Endothelial cell of hepatic sinusoid (primary cell): Measurements from ENCODE around the gene GABRR2.

ENCODE experiments used
- in situ Hi-C: cut with HindIII; loops from 2 replicates; pipeline ENCODE4 v1.10.0; 2017; ENCODE audit warnings: low sequenced_read_pairs

Gene GABRR2

DNA sequence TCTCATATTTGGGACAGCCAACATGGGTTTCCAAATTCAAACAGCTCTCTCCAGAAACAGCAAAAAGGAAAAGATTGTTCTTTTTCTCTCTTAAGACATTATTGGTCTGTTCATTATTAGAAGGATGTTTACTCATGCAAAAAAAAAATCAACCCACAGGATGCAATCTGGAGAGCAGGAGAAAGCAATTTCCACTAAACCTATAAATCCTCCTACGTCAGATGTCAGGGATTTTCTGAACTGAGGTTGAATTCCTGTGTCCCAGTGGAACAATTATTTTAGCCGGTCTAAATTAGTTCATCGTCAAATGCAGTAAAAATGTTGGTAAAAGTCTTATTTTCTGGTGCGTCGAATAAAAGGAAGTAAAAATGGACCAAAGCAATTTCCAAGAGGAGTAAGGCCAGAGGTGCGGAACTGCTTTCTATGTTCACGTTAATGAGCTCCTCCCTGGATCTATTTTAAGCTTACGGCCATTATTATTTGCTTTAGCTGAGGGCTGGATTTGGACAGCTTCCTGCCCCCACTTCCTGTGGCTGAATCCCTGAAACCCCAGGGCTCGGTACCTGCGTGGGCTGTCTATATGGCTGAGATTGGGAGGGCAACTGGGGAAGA, 97.7 kb downstream of the GABRR2 start, which contains the start of gene GABRR1:
GABRR1 (minus strand) TSS at position 60 of the 612 bp plus-strand sequence; CDS start at position 24, 36 bp downstream.
- in situ Hi-C loops, result no loop called here

DNA sequence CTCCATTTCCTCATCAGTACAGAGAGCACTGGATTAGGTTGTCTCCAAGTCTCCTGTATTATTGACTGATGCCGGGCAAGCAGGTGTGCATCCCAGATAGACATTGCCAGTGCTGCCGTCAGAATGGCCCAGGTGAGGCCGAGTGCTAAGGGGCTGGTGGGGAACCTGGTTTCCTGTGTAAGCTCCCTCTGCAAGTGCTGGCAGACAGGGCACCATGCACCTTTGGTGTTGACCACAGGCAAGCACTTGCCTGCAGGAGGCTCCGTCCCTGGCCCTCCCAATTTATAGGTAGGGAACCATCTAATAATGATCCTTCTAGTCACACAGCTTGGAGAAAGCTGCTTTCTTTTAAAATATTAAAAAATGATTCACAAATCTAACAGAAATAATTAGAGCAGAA, 98.7 kb downstream of the GABRR2 start:
- in situ Hi-C loops, result no loop called here

DNA sequence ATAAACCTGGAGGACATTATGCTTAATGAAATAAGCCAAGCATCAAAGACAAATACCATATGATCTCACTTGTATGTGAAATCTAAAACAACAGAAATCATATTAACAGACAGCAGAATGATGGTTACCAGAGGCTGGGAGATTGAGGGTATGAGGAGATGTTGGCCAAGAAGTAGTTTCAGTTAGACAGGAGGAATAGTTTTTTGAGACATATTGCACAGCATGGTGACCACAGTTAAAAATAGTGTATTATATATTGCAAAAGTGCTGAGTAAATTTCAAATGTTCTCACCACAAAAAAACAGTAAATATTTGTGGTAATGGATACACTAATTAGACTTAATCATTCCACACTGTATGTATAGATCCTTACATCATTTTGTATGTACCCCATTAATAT, 99.7 kb downstream of the GABRR2 start:
- in situ Hi-C loops, result no loop called here

DNA sequence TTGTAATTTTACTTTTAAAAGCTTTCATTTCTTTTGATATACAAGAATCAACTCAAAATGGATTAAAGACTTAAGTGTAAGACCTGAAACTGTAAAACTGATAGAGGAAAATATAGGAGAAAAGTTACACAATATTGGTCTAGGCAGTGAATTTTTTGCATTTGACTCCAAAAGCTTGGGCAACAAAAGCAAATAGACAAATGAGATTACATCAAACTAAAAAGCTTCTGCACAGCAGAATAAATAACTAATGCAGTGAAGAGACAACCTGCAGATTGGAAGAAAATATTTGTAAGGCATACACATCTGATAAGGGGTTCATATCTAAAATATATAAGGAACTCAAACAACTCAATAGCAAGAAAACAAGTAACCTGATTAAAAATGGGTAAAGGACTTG, 100.9 kb downstream of the GABRR2 start:
- in situ Hi-C loops, result no loop called here

DNA sequence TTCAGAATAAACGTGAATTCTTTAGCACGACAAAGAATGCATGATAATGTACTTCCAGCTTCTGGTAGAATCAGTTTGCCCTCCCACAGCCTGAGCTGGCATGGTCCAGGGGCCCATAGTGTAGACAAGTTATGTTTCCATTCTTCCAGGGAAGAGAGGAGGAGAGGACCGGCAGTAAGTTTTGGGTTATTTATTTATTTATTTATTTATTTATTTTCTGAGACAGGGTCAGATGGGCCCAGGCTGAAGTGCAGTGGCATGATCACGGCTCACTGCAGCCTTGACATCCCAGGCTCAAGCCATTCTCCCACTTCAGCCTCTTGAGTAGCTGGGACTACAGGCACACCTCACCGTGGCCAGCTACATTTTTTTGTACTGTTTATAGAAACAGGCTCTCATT, 102.6 kb downstream of the GABRR2 start:
- in situ Hi-C loops, result no loop called here

DNA sequence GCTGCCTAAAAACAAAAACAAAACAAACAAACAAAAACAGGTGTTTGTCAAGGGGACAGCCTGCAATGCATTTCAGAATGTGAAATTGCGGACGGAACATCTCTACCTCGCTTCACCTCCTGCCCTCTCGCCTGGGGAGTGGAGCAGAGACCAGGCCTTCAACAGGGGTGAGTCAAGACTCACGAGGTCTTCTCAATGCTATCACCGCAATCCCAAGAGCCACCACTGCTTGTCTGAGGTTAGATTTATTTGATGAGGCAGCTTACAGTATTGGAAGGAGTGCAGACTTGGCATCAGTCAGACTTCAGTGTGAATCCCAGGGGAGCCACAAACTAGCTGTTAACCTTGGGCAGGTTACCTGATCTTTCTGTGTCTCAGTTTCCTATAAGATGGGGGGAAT, 105.6 kb downstream of the GABRR2 start:
- in situ Hi-C loops, result no loop called here

DNA sequence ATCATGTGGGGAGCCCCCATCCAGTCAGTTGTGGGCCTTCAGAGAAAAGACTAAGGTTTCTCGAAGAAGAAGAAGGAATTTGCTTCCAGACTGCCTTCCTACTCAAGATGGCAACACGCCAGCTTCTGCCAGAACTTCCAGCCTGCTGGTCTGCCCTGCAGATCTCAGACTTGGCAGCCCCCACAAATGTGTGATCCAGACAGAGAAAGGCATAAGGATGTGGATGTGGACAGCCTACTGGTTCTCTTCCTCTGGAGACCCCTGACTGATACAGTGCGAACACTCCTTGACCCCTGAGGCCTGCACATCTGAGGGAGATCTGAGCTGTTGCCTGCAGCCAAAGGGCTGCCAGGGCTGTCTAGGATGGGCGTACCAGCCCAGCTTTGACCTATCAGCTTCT, 106.5 kb downstream of the GABRR2 start:
- in situ Hi-C loops, result no loop called here
